IMR-90 (cell line): Measurements from ENCODE around the gene C13orf46. TPM values are rescaled to one million over a fixed set of nuclear protein-coding genes. Genes with fewer than 3 reads are reported as not detected.

ENCODE experiments used
- ATAC-seq: fragments of 200-7000 bp; cut with Tn5 transposase; 2 replicates; pipeline ENCODE4 v1.9.1; 2020; ENCODE audit warnings: low read depth, mild to moderate bottlenecking, moderate library complexity
- BruUV-seq: library from RNA; stranded (reverse); fragments of 400-500 nt; replicated peaks from 2 replicates; lab custom pipeline; 2021; lab: Mats Ljungman, UMichigan
- CTCF ChIA-PET: fragments of 300-600 bp; formaldehyde crosslinking; extraction: SDS; loops from one replicate; lab custom pipeline; 2021; ENCODE audit warnings: antibody characterized with exemption; lab: Yijun Ruan, JAX
- POLR2A ChIA-PET: fragments of 300-600 bp; sonication (Branson Sonifier 250); formaldehyde crosslinking; loops from one replicate; lab custom pipeline; 2022; ENCODE audit warnings: antibody characterized with exemption; ENCODE audit not compliant: unreplicated experiment; lab: Charles Lee
- DNase-seq: peaks from one replicate; pipeline ENCODE4 v3.0.0; 2013
- H2AFZ ChIP-seq: replicated peaks from 2 replicates; pipeline ENCODE3; 2013; ENCODE audit warnings: low read length, mild to moderate bottlenecking; ENCODE audit not compliant: poor library complexity
- H2AK5ac ChIP-seq: 2 replicates; pipeline ENCODE4 v1.6.1; 2013; ENCODE audit warnings: low read depth, low read length, inconsistent platforms
- H2AK9ac ChIP-seq: replicated peaks from 2 replicates; pipeline ENCODE3; 2013; ENCODE audit warnings: mild to moderate bottlenecking, low read depth, low read length, moderate library complexity; ENCODE audit not compliant: poor library complexity
- H2BK120ac ChIP-seq: 2 replicates; pipeline ENCODE4 v1.6.1; 2013; ENCODE audit warnings: low read depth, low read length, inconsistent platforms
- H2BK15ac ChIP-seq: 3 replicates; pipeline ENCODE4 v1.6.1; 2013; ENCODE audit warnings: low read depth, low read length, inconsistent platforms
- H2BK20ac ChIP-seq: 2 replicates; pipeline ENCODE4 v1.6.1; 2013; ENCODE audit warnings: low read depth, mild to moderate bottlenecking, inconsistent platforms, low read length, moderate library complexity
- H2BK5ac ChIP-seq: 2 replicates; pipeline ENCODE4 v1.6.1; 2013; ENCODE audit warnings: mild to moderate bottlenecking, low read depth, low read length, inconsistent platforms; ENCODE audit not compliant: poor library complexity, severe bottlenecking
- H3K14ac ChIP-seq: replicated peaks from 2 replicates; pipeline ENCODE4 v1.6.1; 2013; ENCODE audit warnings: low read depth, low read length, inconsistent platforms
- H3K18ac ChIP-seq: 2 replicates; pipeline ENCODE4 v1.6.1; 2013; ENCODE audit warnings: low read depth, low read length, control low read depth
- H3K23ac ChIP-seq: 2 replicates; pipeline ENCODE4 v1.6.1; 2013; ENCODE audit warnings: low read depth, low read length, inconsistent platforms
- H3K27ac ChIP-seq: 2 replicates; pipeline ENCODE4 v1.5.1; 2013; ENCODE audit warnings: mild to moderate bottlenecking, control low read depth, low read length; ENCODE audit not compliant: insufficient read depth
- H3K27me3 ChIP-seq: 2 replicates; pipeline ENCODE4 v1.6.1; 2013; ENCODE audit warnings: low read length; ENCODE audit not compliant: control insufficient read depth, insufficient read depth
- H3K36me3 ChIP-seq: 2 replicates; pipeline ENCODE4 v1.6.1; 2013; ENCODE audit warnings: low read length, mixed read lengths; ENCODE audit not compliant: control insufficient read depth, insufficient read depth
- H3K4ac ChIP-seq: 2 replicates; pipeline ENCODE4 v1.6.1; 2013; ENCODE audit warnings: low read depth, low read length, inconsistent platforms
- H3K4me1 ChIP-seq: 2 replicates; pipeline ENCODE4 v1.6.1; 2013; ENCODE audit warnings: low read length, mixed read lengths; ENCODE audit not compliant: control insufficient read depth, insufficient read depth
- H3K4me2 ChIP-seq: 2 replicates; pipeline ENCODE4 v1.6.1; 2013; ENCODE audit warnings: low read depth, mild to moderate bottlenecking, control low read depth, low read length, moderate library complexity
- H3K4me3 ChIP-seq: 2 replicates; pipeline ENCODE4 v1.5.1; 2013; ENCODE audit warnings: low read depth, mild to moderate bottlenecking, control low read depth, low read length, moderate library complexity; ENCODE audit not compliant: insufficient read depth
- H3K56ac ChIP-seq: 2 replicates; pipeline ENCODE4 v1.6.1; 2013; ENCODE audit warnings: low read length, inconsistent platforms; ENCODE audit not compliant: insufficient read depth; ENCODE audit errors: extremely low read depth
- H3K79me1 ChIP-seq, 2 experiments: 2 replicates each; pipeline ENCODE4 v1.6.1; 2013; ENCODE audit warnings: low read length in 2 of 2, inconsistent platforms in 1 of 2, low read depth in 1 of 2
- H3K9ac ChIP-seq: 2 replicates; pipeline ENCODE4 v1.6.1; 2013; ENCODE audit warnings: low read depth, low read length, control low read depth
- H3K9me1 ChIP-seq: 2 replicates; pipeline ENCODE4 v1.6.1; 2013; ENCODE audit warnings: low read length, inconsistent platforms; ENCODE audit not compliant: insufficient read depth
- H3K9me3 ChIP-seq: 2 replicates; pipeline ENCODE4 v1.6.1; 2013; ENCODE audit warnings: low read length; ENCODE audit not compliant: control insufficient read depth, insufficient read depth
- H4K20me1 ChIP-seq: 2 replicates; pipeline ENCODE4 v1.6.1; 2013; ENCODE audit warnings: low read length, inconsistent platforms; ENCODE audit not compliant: insufficient read depth
- H4K5ac ChIP-seq: 2 replicates; pipeline ENCODE4 v1.6.1; 2013; ENCODE audit warnings: mild to moderate bottlenecking, low read depth, low read length, control low read depth
- H4K8ac ChIP-seq, 2 experiments: 2 replicates each; pipeline ENCODE4 v1.6.1; 2013; ENCODE audit warnings: low read depth in 2 of 2, low read length in 2 of 2, control low read depth in 1 of 2, inconsistent platforms in 1 of 2
- H4K91ac ChIP-seq: 2 replicates; pipeline ENCODE4 v1.6.1; 2013; ENCODE audit warnings: low read depth, low read length, inconsistent platforms; ENCODE audit not compliant: insufficient read depth
- FOS ChIP-seq: fragments of 150-350 bp; IDR thresholded peaks from 2 replicates; pipeline ENCODE4 v1.6.1; 2016; ENCODE audit warnings: low read depth, low read length
- RAD21 ChIP-seq: IDR thresholded peaks from 2 replicates; pipeline ENCODE4 v1.6.1; 2012; ENCODE audit warnings: low read length, improper control_type of control experiment
- SMC3 ChIP-seq: fragments of 150-350 bp; IDR thresholded peaks from 2 replicates; pipeline ENCODE4 v1.6.1; 2016; ENCODE audit warnings: low read depth, mild to moderate bottlenecking, antibody characterized with exemption, low read length, moderate library complexity
- WGBS, 2 experiments: methylation state at CpG; one replicate each; pipeline versions ENCODE4 v1.1.5 to v1.1.7; 2013; ENCODE audit warnings: missing lambda C conversion rate in 2 of 2; ENCODE audit not compliant: insufficient read length in 1 of 2; ENCODE audit errors: extremely low coverage in 2 of 2; 5-methylcytosine and 5-hydroxymethylcytosine counted together
- dilution Hi-C: fragments of 300-500 bp; cut with HindIII; formaldehyde crosslinking; loops from one replicate; pipeline ENCODE4 v1.14.3; 2018; ENCODE audit warnings: low sequenced_read_pairs; ENCODE audit not compliant: unreplicated experiment
- in situ Hi-C: fragments of 300-500 bp; cut with MboI; formaldehyde crosslinking; loops from 3 replicates; pipeline ENCODE4 v1.14.3; 2019; ENCODE audit warnings: low sequenced_read_pairs, inconsistent platforms, mixed read lengths
- intact Hi-C: fragments of 100-400 bp; cut with micrococcal nuclease; formaldehyde crosslinking; loops from 2 replicates; pipeline ENCODE4 v1.10.0; 2022
- polyA plus RNA-seq, 3 experiments: library from polyadenylated mRNA; depleted of rRNA; stranded (reverse); fragments of >200 nt; gene quantifications; 2 replicates each; pipeline ENCODE4 v1.2.3, GENCODE V29; 2012; ENCODE audit warnings: low replicate concordance in 1 of 3
- total RNA-seq: library from RNA; depleted of rRNA; stranded (reverse); fragments of >200 nt; gene quantifications from 2 replicates; pipeline ENCODE4 v1.2.3, GENCODE V29; 2012
- TF ChIP-seq, protein P1 (sequence below): fragments of 150-350 bp; IDR thresholded peaks from 2 replicates; pipeline ENCODE4 v1.6.1; 2016; ENCODE audit warnings: low read depth, mild to moderate bottlenecking, low read length, moderate library complexity, borderline replicate concordance
- TF ChIP-seq, protein P2 (sequence below): conservative IDR thresholded peaks from 2 replicates; pipeline ENCODE4 v1.5.1; 2012; ENCODE audit warnings: mild to moderate bottlenecking, low read depth, low read length, improper control_type of control experiment

Gene C13orf46
- total and polyA plus RNA-seq, 2 of the 4 experiments (the other 2 are of a cell fraction), result under 0.01 to 2.1 TPM

DNA sequence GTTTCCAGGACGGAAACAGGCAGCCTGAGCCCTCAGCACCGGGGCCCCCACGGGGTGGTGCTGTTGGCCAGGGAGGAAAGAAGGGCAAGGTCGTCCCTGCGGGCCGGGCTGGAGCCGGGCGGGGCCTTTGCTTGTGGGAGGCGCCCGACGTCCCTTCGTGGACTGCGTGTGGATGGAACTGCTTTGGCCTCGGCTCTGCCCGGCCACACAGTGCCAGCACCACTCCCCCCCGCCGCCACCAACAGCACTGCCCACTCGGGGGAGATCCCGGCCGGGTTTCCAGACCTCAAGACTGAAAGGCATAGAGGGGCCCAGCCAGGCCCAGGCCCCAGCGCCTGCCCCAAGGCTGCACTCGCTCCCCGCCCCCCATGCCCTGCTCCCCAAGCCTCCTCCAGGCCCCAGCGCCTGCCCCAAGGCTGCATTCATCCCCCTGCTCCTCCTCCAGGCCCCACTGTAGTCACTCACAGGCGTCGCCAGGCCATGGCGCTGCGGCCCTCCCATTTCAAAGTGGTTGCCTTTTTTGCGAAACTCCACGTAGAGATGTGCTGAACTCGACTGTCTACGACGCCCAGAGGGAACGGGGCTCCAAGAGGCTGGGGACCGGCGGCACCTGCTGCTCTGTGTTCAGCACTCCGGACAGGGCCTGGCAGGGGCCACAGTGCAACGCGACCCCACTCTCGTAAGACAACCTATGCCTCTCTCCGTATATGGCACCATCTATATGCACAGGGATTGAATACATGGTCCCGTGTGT lies 22.5 kb downstream of the C13orf46 start:
- H3K18ac ChIP-seq, result no peak overlapping the region
- no peaks in the 10 kb centered on the region for H3K27me3 ChIP-seq
- no peak overlapping the region for H3K4me2 ChIP-seq
- peak; percentile 74 for ATAC-seq
- peak overlapping the region; percentile 61; the same call in 1 of the 2 replicates for H2BK120ac ChIP-seq
- in situ Hi-C loops, result no loop called here
- BruUV-seq, result no TSS peak
- peak overlapping the region; percentile 60 for H3K4ac ChIP-seq
- H3K56ac ChIP-seq, result no peak overlapping the region
- peak overlapping the region in 1 of 2 experiments; percentile 81; a peak in 1 of 4 replicates for H4K8ac ChIP-seq
- 59% methylated on average over 24 of the region's 42 CpGs; no CpG with 5 or more reads in 1 of the 2 experiments for WGBS, 2 experiments
- H2AK9ac ChIP-seq, result peak overlapping the region; percentile 62
- dilution Hi-C loops, result no loop called here
- no peak overlapping the region for H3K9ac ChIP-seq
- H3K79me1 ChIP-seq, result peaks cover 0 to 35% of the 10 kb centered on the region in 2 experiments; a peak in 3 of 4 replicates
- peak; percentile 45 for DNase-seq
- no peak overlapping the region for H3K23ac ChIP-seq
- H2BK15ac ChIP-seq, result no peak overlapping the region
- intact Hi-C loops, result loop anchor here (1.0 kb wide), 1 partner anchor 275 kb away; no protein-coding TSS in a partner anchor
- peaks cover 13% of the 10 kb centered on the region for H3K4me1 ChIP-seq
- peak overlapping the region; percentile 92; the same call in 1 of the 2 replicates for H2AK5ac ChIP-seq
- H3K14ac ChIP-seq, result no peak overlapping the region
- H4K20me1 ChIP-seq, result peaks cover 13% of the 10 kb centered on the region
- H3K9me3 ChIP-seq, result peaks cover 8% of the 10 kb centered on the region; the same call in 1 of the 2 replicates
- H3K4me3 ChIP-seq, result no peak overlapping the region
- ChIA-PET POLR2A (no interaction called here), CTCF (no interaction called here)
- no peak overlapping the region for H3K27ac ChIP-seq
- peaks cover 30% of the 10 kb centered on the region for H3K36me3 ChIP-seq
- peaks cover 10% of the 10 kb centered on the region for H3K9me1 ChIP-seq
- TF ChIP-seq, protein P1, sequence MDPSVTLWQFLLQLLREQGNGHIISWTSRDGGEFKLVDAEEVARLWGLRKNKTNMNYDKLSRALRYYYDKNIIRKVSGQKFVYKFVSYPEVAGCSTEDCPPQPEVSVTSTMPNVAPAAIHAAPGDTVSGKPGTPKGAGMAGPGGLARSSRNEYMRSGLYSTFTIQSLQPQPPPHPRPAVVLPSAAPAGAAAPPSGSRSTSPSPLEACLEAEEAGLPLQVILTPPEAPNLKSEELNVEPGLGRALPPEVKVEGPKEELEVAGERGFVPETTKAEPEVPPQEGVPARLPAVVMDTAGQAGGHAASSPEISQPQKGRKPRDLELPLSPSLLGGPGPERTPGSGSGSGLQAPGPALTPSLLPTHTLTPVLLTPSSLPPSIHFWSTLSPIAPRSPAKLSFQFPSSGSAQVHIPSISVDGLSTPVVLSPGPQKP, result no peak
- TF ChIP-seq FOS, result no peak
- peak; percentile 75 for TF ChIP-seq RAD21
- TF ChIP-seq, protein P2, sequence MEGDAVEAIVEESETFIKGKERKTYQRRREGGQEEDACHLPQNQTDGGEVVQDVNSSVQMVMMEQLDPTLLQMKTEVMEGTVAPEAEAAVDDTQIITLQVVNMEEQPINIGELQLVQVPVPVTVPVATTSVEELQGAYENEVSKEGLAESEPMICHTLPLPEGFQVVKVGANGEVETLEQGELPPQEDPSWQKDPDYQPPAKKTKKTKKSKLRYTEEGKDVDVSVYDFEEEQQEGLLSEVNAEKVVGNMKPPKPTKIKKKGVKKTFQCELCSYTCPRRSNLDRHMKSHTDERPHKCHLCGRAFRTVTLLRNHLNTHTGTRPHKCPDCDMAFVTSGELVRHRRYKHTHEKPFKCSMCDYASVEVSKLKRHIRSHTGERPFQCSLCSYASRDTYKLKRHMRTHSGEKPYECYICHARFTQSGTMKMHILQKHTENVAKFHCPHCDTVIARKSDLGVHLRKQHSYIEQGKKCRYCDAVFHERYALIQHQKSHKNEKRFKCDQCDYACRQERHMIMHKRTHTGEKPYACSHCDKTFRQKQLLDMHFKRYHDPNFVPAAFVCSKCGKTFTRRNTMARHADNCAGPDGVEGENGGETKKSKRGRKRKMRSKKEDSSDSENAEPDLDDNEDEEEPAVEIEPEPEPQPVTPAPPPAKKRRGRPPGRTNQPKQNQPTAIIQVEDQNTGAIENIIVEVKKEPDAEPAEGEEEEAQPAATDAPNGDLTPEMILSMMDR, result peak; percentile 65
- TF ChIP-seq SMC3, result peak; percentile 70
- no peak overlapping the region for H4K5ac ChIP-seq
- H2BK20ac ChIP-seq, result 0 out of 2 replicates have a peak overlapping the region, but pooled peaks have one; percentile 29
- H2BK5ac ChIP-seq, result no peak overlapping the region
- H4K91ac ChIP-seq, result no peak overlapping the region
- peak overlapping the region; percentile 80 for H2AFZ ChIP-seq
